Activated T-cell treated with anti-CD3 and anti-CD28 coated beads for 1 hour (primary cell): ENCODE results near the gene GPR63.
"Not testable (repeated sequence)": the region's sequence is repeated elsewhere in the genome, so short reads cannot be mapped to it uniquely, and the experiment has no call there.

Experiments used
- DNase-seq: peaks from one replicate; pipeline ENCODE4 v3.0.0-alpha.2; 2020; ENCODE audit warnings: low read depth

The GPR63 gene, protein sequence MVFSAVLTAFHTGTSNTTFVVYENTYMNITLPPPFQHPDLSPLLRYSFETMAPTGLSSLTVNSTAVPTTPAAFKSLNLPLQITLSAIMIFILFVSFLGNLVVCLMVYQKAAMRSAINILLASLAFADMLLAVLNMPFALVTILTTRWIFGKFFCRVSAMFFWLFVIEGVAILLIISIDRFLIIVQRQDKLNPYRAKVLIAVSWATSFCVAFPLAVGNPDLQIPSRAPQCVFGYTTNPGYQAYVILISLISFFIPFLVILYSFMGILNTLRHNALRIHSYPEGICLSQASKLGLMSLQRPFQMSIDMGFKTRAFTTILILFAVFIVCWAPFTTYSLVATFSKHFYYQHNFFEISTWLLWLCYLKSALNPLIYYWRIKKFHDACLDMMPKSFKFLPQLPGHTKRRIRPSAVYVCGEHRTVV

DNA sequence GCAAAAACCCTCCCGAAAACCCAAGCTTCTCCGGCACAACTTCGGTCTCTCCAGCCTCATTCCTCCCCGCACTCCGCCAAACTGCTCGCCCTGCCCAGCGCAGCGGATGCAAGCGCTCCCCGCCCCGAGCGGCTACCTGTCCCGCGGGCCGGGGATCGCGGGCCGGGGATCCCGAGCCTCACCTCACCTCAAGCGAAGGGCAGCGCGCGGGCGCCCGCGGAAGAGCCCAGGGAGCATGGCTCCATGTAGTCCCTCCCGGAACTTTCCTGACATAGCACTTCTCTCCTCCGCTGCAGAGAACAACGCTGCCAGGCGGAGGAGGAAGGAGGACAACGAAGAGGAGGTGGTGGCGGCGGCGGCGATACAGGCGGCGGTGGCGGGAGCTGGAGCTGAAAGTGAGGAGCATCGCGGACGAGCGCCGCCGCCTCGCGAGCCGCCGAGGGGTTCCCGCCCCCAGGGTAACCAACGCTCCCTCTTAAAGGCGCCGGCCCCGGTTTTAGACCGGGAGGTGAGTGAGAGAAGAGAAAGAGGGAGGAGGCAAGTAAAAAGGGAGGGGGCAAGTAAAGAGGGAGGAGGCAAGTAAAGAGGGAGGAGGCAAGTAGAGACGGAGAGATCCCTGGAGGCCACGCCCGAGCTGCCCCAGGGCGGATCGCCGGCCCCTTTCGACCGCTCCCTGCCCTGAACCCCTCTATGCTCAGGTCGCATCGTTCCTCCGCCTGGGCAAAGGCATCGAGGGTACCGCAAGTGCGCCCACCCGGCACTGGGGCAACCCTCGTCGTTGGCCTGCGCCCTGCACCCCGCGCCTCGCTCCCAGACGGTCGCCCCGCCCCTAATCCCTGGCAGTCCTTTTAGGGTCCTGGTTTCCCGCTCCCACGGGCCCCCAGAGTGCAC, at the start of gene GPR63:
Gene GPR63, minus strand, starts transcription at position 397 of the 891 bp plus-strand sequence. CDS start 37,746 bp downstream, outside the sequence.
- DNase-seq, result peak; percentile 29

DNA sequence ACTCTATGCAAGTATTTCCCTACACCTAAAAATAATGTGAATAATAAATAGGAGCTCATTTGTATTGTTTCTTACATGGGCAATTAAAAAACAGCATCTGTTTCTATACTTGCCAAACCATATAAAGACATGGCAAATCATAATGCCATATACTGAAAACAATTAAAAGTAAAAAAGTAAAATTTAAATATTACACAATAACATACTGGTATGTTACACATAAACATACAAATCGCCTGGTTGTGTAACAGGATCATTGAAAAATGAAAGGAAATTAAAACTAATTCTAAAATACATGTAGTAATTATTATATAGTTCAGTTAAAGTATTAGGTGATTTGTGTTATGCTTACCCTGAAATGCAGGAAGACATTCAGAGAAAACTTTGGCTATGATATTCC, 49.2 kb upstream of the GPR63 start:
- no peak for DNase-seq

DNA sequence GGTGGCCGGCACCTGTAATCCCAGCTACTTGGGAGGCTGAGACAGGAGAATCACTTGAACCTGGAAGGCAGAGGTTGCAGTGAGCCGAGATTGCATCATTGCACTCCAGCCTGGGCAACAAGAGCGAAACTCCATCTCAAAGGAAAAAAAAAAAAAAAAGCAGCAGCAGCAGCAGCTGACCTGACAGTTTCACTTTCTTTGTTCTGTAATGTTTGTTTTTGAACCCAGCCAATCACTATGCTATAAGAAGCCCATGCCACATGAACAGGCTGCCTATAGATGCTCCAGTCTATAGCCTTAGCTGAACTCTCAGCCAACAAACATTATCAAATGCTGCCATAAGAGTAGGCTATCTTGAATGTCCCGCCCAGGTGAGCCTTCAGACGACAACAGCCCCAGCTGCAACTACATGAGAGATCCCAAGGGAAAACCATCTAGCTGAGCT, 47.9 kb upstream of the GPR63 start:
- not testable (repeated sequence) for DNase-seq

DNA sequence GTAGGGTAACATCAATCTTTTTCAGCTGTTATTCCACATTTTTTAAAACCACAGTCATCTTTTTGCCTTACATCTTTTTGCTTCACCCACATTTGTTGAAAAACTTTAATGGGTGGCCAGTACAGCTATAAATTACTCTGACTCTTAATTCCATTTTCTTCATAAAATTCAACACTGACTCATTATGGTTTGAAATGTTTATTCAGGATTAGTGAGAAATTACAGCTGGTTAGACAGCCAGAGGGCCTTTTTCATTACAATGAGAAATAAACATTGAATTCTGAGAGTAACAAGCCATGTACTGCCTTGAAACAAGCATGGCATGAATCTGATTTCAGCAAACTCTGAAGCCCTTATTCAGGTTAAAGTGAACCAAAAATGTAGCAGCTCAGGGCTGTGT, 40.9 kb upstream of the GPR63 start:
- no peak for DNase-seq

DNA sequence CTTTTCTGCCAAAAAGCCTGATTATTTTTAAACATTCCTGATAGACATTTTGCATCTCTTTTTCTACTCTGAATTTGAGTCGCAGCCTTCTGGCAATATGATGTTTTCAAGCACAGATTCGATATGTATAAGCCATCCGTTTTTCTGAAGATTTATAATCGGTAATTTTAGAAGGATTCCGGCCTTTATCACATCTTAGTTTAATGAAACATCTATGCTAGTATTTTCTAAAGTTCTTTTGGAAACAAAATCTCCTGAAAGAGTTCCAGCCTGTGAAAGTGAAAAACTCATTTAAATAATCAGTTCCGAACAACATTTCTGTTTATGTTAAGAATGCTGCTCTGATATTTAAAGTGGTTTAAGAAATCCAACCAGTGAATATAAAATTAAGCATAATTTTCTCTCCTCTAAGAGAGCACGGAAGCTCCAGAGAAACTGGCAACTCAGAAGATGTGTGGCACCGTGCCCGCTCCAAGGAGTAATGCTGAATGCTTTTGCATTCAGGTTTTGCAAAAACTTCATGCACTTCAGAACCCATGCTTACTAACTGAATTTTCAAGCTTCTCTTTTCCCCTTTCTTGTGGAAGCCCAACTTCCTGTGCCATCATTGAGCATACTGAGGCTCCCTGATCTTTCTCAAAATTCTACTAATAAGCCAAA, 39.7 kb upstream of the GPR63 start:
- DNase-seq, result no peak

DNA sequence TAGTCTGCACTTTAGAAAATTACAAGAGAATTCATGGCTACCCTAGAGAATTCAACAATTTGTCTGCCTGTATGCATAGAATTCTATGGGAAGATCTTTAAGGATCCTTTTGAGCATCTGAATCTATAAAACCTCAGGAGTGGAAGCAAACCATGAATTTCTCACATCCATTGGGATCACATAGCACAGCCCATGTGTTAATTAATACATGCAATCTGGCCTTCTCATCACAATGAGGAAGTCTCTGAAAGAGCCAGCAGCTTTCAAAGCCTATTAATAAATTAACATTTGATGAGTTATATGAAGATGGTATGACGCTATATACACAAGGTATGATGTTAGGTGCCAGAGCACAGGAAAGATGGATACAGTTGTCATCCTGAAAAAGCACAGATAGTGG, 35.7 kb upstream of the GPR63 start:
- DNase-seq, result no peak

DNA sequence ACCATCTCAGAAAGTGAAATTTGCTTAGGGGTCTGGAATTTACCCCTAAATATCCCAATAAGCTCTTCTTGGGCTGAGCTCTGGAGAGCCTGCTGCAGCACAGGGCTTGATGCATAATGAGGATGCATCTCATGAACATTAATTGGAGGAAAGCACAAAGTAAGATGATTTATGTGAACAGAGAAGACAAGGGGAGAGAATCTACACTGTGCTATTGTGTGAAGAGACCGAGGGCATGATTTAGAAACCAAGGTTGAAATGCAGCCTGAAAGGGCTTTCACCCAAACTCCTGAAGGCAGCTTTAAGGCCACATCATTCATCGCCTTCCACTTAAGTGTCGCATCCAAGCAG, 27.8 kb upstream of the GPR63 start:
- no peak for DNase-seq

DNA sequence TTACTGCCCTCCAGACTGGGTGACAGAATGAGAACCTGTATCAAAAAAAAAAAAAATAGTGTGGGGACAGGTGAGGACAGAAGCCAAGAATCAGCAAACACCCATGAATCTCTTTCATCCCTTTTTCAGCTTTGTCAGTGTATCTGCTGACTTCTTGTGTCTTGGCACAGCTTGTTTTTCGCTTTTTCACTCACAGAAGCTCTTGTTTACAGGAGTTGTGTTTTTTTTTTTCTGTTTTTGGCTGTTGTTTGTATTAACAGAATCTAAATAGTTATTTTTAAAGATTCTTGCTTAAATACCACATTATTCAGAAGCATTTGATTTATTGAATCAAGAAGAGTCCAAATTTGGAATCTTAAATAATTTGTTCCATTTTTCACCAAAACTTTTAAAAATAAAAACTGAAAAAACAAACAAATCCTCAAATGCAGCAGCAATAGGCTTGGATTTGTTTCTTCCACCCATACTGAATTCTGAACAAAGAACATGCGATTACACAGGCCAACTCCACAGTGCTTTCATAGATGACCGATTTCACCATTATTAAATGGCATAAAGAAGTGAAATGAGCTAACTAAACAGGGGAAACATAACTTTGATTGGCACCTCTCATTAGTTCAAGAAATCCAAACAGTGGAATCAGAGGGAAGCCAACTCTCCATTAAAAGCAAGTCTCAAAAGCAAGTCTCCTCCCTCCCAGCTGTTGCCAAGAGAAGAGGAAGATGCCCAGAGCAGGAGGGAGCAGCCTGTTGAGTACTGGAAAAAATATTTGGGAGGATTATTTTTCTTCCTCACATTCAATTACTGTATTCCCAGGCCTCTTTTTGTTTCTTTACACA, 27.2 kb upstream of the GPR63 start:
- no peak for DNase-seq

DNA sequence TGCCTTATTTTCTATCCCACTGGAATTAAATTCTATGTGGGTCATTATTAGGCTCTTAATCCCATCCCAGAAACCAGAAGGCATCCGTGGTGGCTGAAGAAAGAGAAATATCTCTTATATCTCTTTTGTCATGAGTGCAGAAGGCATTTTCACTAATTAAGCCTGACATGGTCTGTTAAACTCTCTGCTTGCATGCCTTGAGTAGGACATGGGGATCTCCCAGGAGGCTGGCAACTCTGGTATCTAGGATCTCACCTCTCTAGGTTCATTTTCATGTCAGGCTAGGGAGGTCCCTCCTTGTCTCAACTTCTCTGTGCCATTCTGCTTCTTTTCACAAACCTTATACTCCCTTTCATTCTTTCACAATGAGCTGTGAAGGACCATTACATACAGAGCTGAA, 25.3 kb upstream of the GPR63 start:
- no peak for DNase-seq

DNA sequence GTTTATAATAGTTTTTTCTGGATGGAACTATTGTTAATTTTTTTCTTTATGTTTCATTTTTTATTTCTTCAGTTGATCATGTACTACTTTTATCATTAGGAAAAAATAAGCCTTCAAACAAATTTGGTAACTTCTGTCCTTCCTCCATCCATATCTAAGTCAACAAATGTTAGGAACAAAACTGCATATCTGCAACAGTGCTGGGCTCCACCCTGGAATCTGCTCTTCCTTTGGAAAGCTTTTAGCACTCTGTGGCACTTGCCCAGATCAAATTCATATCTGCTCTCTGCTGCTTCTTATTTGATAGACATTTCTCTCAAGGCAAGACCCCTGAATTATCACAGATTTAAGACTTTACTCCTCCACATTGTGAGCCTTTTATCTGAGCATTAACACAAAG, 24.3 kb upstream of the GPR63 start:
- no peak for DNase-seq

DNA sequence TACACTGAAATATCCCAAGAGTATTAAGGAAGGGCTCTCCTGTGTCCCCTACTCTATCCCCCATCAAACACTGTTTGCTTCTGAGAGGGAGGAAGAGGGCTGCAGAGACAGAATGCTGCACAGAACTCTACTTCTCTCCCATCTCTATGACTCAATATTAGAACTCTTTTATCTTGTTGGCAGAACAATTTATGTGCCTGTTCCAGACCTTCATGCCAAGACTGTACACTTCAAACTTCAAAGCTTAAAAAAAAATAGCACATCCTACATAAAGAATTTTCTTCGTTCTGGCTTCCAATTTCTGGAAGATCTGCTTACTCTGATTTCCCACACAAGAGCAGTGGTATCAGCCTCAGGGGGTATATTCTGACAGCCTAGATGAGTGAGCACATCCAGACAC, 19.6 kb upstream of the GPR63 start:
- no peak for DNase-seq

DNA sequence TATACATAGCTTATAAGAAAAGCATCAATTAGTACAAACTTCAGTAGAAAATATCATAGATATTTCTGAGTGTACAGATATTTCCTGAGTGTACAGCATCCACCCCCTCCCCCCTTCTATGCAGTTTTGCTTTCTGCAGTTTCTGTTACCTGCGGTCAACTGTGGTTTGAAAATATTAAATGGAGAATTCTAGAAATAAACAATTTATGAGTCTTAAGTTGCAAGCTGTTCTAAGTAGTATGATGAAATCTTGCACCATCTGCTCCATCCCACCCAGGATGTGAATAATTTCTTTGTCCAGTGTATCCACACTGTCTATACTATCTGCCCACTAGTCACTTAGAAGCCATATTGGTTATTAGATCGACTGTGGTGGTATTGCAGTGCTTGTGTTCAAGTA, 15.8 kb upstream of the GPR63 start:
- DNase-seq, result no peak

DNA sequence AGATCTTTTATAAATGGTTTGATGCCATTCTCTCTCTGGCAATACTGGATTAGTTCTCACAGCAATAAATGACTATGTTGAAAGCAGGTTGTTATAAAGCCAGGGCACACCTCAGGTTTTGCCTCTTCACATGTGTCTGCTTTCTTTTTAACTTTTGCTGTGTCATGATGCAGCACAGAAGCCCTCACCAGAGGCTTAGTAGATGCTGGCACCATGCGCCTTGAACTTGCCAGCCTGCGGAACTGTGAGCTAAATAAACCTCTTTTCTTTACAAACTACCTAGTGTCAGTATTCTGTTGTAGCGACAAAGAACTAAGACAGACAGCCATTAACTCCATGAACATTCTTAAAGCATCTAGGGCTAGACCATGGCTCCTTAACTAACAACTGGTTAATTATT, 15.3 kb upstream of the GPR63 start:
- no peak for DNase-seq

DNA sequence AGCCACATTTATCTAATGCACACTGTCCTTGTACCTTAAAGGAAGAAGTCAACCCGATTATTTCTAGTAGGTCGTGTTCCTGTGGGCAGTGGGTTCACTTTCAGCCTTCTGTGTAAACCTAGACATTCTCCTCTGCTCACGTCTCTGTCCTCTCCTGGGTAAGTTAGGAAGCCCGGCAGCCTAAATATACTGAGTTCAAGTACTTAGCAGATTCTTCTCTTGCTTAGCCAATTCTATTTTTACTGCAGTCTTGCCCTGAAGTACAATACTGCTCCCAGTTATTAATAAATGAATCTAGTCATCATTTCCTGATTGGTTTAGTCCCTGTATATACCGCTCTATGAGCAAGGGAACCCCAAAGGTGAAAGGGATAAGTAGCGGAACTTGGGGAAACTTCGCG, 14.6 kb upstream of the GPR63 start:
- no peak for DNase-seq

DNA sequence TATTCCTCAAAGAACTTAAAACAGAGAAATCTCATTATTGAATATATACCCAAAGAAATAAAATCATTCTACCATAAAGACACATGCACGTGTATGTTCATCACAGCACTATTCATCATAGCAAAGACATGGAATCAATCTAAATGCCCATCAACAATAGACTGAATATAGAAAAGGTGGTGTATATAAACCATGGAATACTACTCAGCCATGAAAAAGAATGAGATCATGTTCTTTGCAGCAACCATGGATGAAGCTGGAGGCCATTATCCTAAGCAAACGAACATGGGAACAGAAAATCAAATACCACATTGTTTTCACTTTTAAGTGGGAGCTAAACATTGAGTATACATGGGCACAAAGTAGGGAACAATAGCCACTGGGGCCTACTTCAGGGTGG, 12.3 kb upstream of the GPR63 start:
- DNase-seq, result no peak

DNA sequence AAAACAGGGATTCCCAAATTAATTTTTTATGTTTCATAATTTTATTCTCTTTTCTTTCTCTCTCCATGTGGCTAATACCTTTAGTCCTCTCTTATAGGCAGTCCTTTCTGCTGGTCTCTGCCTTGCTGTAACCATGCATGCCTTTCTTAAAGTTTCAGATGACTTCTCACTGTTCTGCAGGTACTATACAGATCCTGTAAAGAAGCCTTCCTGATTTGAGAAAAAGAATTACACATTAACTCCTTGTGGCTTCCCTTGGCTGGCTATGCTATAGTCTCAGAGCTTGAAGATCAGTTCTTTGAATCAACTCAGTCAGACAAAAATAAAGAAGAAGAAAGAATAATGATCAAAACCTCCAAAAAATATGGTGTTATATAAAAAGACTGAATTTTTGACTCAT, 7.3 kb upstream of the GPR63 start:
- DNase-seq, result no peak

DNA sequence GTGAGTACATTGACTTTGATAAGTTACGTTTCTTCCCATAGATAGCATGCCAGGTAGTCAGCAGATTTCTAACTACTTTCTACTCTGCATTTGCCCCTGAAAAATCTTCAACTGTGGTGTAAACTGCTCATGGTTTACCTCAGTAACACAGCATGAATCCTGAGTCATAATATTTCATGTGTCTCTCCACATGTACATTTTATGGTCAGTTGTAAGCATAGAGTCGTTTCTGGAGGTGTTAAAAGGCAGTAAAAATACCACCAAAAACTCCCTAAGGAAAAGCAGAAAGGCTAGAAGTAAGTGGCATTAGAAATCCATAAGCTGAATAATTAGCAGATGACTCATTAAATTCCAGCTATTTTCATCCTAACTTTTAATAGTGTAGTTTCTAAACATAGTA, 4.1 kb upstream of the GPR63 start:
- DNase-seq, result no peak

DNA sequence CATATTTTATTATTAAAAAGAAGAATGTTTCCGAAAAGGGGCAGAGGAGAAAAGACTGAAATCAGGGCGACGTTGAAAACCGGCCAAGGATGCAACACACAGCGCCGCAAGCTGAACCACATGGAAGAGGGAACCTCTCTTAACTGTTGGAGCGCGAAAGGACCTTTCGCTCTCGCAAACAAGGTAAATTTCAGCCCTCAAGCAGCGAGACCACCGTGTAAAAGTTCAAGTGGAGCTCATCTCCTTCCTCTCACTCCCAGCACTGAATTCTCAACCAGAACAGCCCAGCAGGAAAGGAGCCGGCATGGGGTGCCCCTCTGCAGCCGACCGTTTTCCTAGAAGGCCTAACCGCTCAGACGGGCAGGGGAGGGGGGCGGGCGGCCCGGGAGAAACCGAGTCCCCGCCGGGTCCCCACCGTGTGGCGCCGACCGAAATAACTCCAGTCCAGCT, 621 bp downstream of the GPR63 start:
- no peak for DNase-seq

DNA sequence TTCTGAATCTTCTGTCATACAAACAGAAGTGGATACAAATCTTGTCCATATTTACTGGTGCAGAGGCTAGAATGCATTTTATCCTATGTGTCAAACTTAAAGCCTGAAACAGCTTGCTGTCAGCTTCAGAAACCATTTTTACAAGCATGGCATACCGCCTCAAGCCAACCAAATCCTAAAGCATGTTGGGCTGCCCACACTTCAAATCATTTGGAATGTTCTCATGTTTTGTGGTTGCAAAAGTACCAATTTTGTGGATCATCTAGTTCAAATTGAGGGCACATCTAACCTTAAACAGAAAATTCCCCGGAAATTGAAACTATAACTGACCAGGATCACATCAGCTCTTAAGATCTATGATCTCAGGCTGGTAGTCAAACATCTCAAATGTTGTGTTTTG, 3.2 kb downstream of the GPR63 start:
- no peak for DNase-seq

DNA sequence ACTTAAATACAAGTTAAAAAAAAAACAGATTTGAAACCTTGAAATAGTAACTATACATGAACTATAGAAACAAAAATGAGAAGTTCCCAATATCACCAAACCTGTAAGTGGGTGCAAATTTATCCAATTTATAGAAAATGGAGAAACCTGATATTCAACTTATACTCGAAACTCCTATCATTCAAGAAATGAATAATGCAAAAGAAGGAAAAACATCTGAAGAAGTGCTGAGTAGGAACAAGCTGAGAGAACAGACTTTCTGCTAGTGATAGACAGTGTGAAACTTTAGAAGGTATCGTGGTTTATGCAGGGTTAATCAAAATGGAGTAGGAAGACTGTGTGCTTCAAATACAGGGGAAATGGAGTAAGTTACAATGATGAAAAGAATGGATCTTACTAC, 4.5 kb downstream of the GPR63 start:
- no peak for DNase-seq

DNA sequence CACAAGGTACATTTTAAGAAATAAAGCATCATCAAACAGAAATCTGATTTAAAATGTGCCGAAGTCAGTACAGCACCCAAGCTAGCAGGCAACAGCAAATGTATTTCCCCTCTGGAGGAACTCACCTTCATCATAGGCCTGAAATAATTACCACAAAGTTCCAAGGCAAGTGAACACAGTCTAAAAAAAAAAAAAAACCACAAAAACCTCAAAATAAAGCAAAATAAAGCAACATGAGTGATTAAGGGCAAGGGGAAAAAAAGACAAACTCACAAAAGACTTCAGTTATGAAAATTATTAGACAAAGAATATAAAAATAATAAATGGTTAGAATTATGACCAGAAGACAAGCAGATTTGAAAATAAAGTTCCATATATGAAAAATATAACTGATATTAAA, 10.4 kb downstream of the GPR63 start:
- no peak for DNase-seq

DNA sequence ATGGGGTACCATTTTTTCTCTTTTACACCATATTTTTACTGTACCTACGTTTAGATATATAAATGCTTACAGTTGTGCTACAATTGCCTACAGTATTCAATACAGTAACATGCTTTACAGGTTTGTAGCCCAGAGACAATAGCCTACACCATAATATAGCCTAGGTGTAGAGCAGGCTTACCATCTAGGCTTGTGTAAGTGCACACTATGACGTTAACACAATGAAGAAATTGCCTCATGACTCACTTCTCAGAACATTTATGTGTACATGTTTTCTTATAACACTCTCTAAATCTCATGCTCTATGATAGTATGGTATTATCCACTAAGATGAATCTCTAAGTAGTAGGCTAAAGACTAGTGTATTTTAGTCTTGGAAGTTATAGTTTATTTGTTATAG, 13.5 kb downstream of the GPR63 start:
- DNase-seq, result no peak
